Astrocyte of the cerebellum (primary cell): ENCODE results near the gene RING1.

Experiments used
- DNase-seq: peaks from one replicate; pipeline ENCODE4 v3.0.0-alpha.2; 2011; ENCODE audit warnings: low read depth
- H3K4me3 ChIP-seq: 2 replicates; pipeline ENCODE4 v1.5.1; 2011; ENCODE audit warnings: mild to moderate bottlenecking, low read depth, low read length, moderate library complexity
- in situ Hi-C: cut with HindIII; loops from 2 replicates; pipeline ENCODE4 v1.10.0; 2017; ENCODE audit warnings: low sequenced_read_pairs
- TF ChIP-seq, protein P1 (sequence below): IDR thresholded peaks from 2 replicates; pipeline ENCODE4 v1.5.1; 2012; ENCODE audit warnings: low read length, low read depth, moderate library complexity, mild to moderate bottlenecking; ENCODE audit errors: missing control alignments

The RING1 gene

DNA sequence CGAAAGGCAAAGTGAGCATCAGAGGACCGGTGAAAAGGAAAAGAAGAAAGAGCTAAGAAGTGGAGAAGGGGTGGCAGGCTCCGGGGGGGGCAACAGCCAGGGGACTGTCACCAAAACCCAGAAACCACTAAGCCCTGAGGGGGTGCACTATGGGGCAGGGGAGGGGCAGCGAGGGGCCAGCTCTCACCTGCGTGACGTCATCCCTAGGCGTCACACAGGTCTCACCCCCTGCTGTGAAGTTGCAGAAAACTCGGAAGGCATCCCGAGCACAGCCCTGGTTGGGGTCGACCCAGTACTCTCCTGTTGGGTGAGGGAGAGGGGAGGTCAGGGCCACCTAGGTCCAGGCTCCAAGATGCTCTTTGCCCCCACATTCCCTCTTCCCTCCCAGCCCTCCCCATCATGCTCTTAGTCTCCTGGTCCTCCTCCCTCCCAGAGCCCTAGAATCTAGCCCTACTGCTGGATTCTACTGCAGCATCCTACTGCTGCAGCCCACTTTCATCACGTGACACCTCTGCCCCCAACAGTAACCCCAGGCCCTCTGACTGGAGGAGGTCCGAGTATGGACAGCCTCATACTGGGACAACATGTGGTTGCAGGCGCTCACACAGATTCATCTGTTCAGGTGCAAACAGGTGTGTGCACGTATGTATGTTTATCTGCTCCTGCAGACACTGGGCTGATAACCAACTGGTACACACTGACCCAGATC is 43.5 kb upstream of the RING1 start:
- in situ Hi-C loops, result no loop called here
- TF ChIP-seq, protein P1, sequence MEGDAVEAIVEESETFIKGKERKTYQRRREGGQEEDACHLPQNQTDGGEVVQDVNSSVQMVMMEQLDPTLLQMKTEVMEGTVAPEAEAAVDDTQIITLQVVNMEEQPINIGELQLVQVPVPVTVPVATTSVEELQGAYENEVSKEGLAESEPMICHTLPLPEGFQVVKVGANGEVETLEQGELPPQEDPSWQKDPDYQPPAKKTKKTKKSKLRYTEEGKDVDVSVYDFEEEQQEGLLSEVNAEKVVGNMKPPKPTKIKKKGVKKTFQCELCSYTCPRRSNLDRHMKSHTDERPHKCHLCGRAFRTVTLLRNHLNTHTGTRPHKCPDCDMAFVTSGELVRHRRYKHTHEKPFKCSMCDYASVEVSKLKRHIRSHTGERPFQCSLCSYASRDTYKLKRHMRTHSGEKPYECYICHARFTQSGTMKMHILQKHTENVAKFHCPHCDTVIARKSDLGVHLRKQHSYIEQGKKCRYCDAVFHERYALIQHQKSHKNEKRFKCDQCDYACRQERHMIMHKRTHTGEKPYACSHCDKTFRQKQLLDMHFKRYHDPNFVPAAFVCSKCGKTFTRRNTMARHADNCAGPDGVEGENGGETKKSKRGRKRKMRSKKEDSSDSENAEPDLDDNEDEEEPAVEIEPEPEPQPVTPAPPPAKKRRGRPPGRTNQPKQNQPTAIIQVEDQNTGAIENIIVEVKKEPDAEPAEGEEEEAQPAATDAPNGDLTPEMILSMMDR, result no peak
- no peak for DNase-seq
- H3K4me3 ChIP-seq, result no peak overlapping the region

- no peak overlapping the region for H3K4me3 ChIP-seq
- TF ChIP-seq, protein P1, result no peak
- DNase-seq, result no peak
- in situ Hi-C loops, result no loop called here
Measured at GRCh38 chr6:33165581-33166258, 42.6 kb upstream of the RING1 start.

DNA sequence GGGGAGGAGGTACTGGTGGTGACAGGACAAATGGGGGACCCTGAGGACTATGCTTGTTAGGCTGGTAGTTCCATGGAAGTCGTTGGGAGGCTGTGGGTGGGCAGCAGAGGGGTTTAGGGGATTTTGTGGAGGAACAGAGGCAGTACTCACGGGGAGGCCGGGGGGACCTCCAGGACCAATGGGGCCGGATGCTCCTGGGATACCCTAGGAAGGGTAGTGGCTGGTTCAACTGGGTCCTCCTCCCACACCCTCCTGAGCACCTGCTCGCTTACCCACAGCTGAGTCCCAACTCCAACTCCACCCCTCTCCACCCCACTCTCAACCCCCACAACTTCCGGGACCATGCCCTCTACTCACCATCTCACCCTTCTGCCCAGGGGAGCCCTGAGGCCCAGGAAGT is 41.9 kb upstream of the RING1 start:
- no peak for DNase-seq
- in situ Hi-C loops, result no loop called here
- H3K4me3 ChIP-seq, result no peak overlapping the region

DNA sequence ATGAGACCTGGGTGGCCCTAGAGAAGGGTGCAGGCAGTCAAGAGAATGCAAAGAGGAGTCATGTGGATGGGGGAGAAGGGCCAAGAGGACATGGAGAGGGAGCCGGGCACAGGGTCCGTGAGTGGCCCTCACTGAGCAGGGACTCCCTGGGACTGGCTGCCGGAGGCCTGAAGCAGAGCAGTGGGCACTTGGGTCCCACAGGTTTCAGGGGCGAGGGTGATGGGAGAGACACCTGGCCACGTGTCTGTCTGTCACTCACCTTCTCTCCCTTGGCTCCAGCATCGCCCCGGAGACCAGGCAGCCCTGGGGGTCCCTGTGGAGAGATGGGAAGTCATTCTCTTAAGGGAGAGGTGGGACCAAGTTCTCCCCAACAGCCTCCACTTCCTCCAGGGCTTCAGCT is 41.5 kb upstream of the RING1 start:
- in situ Hi-C loops, result no loop called here
- no peak for DNase-seq
- TF ChIP-seq, protein P1, result no peak

More for the DNA sequence above, 41.9 kb upstream of the RING1 start:
- TF ChIP-seq, protein P1, result no peak

DNA sequence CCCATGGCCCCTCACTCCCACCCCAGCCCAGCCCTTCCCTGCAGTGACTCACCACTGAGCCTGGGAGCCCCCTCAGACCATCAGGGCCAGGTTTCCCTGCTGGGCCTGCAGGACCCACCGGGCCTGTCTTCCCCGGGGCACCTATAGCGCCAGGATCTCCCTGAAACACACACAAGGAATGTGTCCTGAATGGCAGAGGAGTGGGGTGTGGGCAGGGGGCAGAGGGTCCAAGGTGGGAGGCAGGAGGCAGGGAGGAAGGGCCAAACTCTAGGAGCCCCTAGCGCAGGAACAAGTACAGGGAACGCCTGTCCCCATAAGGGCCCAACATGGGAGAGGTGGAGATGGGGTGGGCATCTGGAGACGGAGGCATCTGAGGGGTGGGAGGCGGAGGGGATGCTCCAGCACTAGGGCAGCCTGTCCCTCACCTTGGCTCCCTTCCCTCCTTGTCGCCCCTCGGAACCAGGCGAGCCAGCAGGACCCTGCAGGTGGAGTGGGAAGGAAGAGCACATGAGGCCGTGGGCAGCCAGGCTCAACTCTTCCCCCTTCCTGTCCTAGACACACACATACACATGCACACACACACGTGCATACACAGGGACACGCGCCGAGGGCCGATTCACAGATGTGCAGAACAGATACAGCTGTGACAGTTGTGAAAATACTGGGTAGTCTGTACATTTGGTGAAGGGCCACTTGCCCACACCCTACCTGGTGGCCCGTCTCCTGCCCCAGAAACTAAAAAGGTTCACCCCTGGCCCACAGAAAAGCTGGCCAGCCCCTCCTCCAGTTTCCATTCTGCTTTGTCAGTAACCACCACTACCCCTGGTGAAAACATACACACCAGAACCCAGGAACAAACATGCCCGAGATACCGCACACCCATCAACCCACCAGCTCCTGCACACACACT is 40.7 kb upstream of the RING1 start:
- H3K4me3 ChIP-seq, result no peak overlapping the region
- TF ChIP-seq, protein P1, result no peak
- no peak for DNase-seq
- in situ Hi-C loops, result no loop called here

More for the DNA sequence above, 41.5 kb upstream of the RING1 start:
- H3K4me3 ChIP-seq, result no peak overlapping the region

GRCh38 chr6:33168284-33168601 is 40.1 kb upstream of the RING1 start:
- TF ChIP-seq, protein P1, result no peak
- no peak overlapping the region for H3K4me3 ChIP-seq
- no peak for DNase-seq
- in situ Hi-C loops, result no loop called here
